ENCODE results near the gene CFAP206.

DNA sequence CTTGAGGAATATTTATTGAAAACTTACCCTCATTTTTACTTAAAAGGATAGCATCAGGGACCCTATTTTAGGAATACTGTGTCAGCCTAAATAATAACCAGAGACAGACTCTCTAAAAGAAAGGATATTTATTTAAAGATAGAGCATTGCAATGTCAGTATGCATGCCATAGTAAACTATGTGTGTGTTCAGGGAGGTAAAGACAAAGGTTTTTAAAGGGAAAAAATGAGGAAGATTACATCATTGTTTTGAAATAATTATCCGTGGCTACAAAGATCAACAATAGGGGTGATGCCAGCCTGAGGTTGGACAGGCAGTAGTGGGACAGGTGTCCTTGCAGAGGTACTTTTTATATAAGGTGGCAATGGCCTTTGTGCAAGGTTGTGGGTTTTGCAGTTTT, 23.7 kb upstream of the CFAP206 start:
- TF ChIP-seq, protein P1, sequence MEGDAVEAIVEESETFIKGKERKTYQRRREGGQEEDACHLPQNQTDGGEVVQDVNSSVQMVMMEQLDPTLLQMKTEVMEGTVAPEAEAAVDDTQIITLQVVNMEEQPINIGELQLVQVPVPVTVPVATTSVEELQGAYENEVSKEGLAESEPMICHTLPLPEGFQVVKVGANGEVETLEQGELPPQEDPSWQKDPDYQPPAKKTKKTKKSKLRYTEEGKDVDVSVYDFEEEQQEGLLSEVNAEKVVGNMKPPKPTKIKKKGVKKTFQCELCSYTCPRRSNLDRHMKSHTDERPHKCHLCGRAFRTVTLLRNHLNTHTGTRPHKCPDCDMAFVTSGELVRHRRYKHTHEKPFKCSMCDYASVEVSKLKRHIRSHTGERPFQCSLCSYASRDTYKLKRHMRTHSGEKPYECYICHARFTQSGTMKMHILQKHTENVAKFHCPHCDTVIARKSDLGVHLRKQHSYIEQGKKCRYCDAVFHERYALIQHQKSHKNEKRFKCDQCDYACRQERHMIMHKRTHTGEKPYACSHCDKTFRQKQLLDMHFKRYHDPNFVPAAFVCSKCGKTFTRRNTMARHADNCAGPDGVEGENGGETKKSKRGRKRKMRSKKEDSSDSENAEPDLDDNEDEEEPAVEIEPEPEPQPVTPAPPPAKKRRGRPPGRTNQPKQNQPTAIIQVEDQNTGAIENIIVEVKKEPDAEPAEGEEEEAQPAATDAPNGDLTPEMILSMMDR (IDR thresholded peaks at IDR 0.05): no peak
- TF ChIP-seq POLR2A (IDR thresholded peaks at IDR 0.05): no peak
